Stimulated activated memory B cell treated with anti-CD40 and anti-IgM and Interleukin-4, amounts not matched to agents 10 μg/mL and 1 μg/mL and 100 μg/mL, for 72 hours (primary cell): ENCODE results near the gene ZFPM1.
A peak's percentile ranks its signal among the peaks of the same experiment; 100 is the strongest.

Source experiments
- ATAC-seq: fragments of 150-1000 bp; cut with Tn5 transposase; 2 replicates; pipeline ENCODE4 v1.10.0; 2021
- H3K27ac Mint-ChIP-seq: one replicate; pipeline ENCODE4 v1.8.0; 2022; ENCODE audit warnings: mild to moderate bottlenecking, mixed read lengths
- H3K27me3 Mint-ChIP-seq: one replicate; pipeline ENCODE4 v1.8.0; 2022; ENCODE audit warnings: mixed read lengths
- H3K36me3 Mint-ChIP-seq: one replicate; pipeline ENCODE4 v1.8.0; 2022; ENCODE audit warnings: mixed read lengths
- H3K4me1 Mint-ChIP-seq: one replicate; pipeline ENCODE4 v1.8.0; 2022; ENCODE audit warnings: mixed read lengths
- H3K4me3 Mint-ChIP-seq: one replicate; pipeline ENCODE4 v1.8.0; 2022; ENCODE audit warnings: mild to moderate bottlenecking, moderate library complexity, mixed read lengths
- H3K9me3 Mint-ChIP-seq: one replicate; pipeline ENCODE4 v1.8.0; 2022; ENCODE audit warnings: mixed read lengths

The ZFPM1 gene

DNA sequence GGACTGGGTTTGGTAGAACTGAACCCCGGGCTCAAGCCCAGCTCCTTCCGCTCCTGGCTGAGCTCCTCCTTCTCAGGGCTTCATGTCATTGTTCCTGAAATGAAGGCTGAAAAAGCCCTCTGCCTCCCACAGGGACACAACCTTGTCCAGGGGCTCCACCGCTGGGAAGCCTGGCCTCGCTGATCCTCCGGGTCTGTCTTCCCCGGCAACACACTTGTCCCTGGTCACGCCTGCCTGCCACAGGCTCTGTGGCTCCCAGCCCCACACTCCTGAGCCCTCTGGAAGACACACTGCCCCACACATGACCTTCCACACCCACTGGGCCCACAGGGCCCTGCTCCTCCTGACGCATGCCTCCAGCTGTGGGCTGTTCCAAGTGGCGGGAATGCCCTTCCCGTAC is 99.1 kb downstream of the ZFPM1 start:
- Mint-ChIP-seq H3K27ac (peak overlapping the region; percentile 13), H3K36me3 (peaks cover 5% of the 10 kb centered on the region), H3K4me1 (peaks cover 21% of the 10 kb centered on the region), H3K9me3 (peaks cover 3% of the 10 kb centered on the region), H3K4me3 (no peak overlapping the region), H3K27me3 (peaks cover 29% of the 10 kb centered on the region)
- no peak for ATAC-seq

DNA sequence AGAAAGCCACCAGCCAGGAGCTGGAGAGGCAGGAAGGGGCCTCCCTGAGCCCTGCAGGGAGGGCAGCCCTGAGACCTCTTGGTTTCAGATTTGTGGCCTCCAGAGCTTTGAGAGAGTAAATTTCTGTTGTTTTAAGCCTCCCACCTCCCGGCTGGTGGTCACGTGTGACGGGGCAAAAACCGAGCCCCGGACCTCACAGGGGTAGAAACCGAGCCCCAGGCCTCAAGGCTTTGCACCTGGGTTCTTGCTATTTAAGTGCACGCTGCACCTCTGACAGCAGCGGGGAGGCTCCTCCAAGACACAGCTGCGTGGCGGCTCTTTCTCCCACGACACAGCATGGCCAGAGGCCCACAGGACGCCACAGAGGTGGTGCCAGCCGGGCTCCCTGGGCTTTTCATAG is 99.7 kb downstream of the ZFPM1 start:
- Mint-ChIP-seq H3K4me1 (peaks cover 20% of the 10 kb centered on the region), H3K27me3 (peaks cover 34% of the 10 kb centered on the region)
- ATAC-seq, result no peak

DNA sequence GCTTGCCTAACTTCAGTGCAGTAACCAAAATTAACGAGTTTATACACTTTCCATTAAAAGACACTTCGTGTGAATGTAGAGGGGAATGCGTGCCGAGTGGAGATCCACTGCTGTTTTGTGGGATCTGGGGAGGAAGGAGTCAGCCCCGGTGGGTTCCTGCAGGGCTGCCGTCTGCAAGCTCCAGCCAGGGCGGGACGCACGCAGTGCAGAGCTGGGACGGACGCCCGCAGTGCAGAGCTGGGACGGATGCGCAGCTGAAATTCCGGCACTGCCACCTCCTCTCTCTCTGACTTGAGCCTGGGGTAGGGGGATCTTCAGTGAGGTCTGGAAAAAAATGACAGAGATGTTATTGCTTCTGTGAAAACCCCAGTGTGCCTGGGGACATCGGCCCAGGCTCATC is 100.7 kb downstream of the ZFPM1 start:
- Mint-ChIP-seq H3K27ac (no peak overlapping the region), H3K27me3 (peaks cover 36% of the 10 kb centered on the region)

More for the DNA sequence above, 99.7 kb downstream of the ZFPM1 start:
- H3K4me3 Mint-ChIP-seq, result no peak overlapping the region
- peaks cover 5% of the 10 kb centered on the region for H3K36me3 Mint-ChIP-seq
- no peak overlapping the region for H3K27ac Mint-ChIP-seq
- H3K9me3 Mint-ChIP-seq, result peaks cover 3% of the 10 kb centered on the region

DNA sequence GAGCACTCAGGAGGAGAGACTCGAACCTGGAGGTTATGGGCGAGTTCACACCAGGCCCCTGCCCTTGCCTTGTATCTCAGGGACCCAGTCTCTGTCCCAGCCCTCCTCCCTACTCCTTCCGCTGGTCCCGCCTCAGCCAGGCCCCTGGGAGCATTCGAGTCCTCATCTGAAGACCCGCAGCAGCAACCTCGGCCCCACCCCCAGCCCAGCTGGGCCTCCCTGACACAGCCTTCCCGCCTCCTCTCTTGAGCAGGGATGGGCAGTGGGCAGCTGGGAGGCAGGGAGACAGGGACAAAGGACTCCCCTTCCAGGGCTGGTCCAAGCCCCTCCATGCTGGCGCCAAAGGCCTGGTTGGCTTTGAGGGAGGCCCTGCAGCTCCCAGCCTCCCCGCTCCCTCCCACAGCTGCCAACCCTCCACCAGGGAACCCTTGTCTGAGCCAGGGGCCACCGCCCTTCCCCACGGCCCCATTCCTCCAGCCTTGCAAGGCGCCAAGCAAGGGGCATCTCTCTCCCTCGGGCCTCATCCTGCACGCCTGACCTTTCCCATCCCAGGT is 101.7 kb downstream of the ZFPM1 start:
- Mint-ChIP-seq H3K36me3 (peaks cover 5% of the 10 kb centered on the region), H3K27ac (no peak overlapping the region), H3K9me3 (peaks cover 3% of the 10 kb centered on the region), H3K27me3 (peaks cover 45% of the 10 kb centered on the region), H3K4me3 (no peak overlapping the region), H3K4me1 (peaks cover 9% of the 10 kb centered on the region)
- no peak for ATAC-seq

More for the DNA sequence above, 100.7 kb downstream of the ZFPM1 start:
- Mint-ChIP-seq H3K36me3 (peaks cover 5% of the 10 kb centered on the region), H3K4me1 (peaks cover 13% of the 10 kb centered on the region), H3K9me3 (peaks cover 3% of the 10 kb centered on the region), H3K4me3 (no peak overlapping the region)
- ATAC-seq, result no peak

DNA sequence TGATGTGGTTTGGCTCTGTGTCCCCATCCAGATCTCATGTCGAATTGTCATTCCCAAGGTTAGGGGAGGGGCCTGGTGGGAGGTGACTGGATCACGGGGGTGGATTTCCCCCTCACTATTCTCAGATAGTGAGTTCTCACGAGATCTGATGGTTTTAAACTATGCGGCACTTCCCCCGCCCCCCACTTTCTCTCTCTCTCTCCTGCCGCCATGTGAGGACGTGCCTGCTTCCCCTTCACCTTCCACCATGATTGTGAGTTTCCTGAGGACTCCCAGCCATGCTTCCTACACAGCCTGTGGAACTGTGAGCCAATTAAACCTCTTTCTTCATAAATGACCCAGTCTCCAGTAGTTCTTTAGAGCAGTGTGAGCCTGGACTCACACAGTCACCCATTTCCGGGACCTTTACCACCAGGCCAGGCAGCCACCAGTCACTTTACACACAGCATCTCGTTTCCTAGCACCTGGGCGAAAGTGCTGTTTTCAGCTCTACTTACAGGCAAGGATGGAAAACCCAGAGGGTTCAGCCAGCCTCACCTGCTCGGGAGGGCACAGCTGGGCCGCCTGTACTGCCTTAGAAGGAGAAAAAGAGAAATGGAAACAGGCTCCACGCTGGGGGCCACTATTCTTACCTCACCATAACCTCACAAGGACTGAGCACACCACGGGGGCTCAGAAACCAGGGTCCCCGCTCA is 103.4 kb downstream of the ZFPM1 start:
- Mint-ChIP-seq H3K4me1 (no peaks in the 10 kb centered on the region), H3K27ac (no peak overlapping the region), H3K27me3 (peaks cover 53% of the 10 kb centered on the region), H3K4me3 (no peak overlapping the region), H3K9me3 (peaks cover 3% of the 10 kb centered on the region), H3K36me3 (peaks cover 5% of the 10 kb centered on the region)
- ATAC-seq, result no peak

DNA sequence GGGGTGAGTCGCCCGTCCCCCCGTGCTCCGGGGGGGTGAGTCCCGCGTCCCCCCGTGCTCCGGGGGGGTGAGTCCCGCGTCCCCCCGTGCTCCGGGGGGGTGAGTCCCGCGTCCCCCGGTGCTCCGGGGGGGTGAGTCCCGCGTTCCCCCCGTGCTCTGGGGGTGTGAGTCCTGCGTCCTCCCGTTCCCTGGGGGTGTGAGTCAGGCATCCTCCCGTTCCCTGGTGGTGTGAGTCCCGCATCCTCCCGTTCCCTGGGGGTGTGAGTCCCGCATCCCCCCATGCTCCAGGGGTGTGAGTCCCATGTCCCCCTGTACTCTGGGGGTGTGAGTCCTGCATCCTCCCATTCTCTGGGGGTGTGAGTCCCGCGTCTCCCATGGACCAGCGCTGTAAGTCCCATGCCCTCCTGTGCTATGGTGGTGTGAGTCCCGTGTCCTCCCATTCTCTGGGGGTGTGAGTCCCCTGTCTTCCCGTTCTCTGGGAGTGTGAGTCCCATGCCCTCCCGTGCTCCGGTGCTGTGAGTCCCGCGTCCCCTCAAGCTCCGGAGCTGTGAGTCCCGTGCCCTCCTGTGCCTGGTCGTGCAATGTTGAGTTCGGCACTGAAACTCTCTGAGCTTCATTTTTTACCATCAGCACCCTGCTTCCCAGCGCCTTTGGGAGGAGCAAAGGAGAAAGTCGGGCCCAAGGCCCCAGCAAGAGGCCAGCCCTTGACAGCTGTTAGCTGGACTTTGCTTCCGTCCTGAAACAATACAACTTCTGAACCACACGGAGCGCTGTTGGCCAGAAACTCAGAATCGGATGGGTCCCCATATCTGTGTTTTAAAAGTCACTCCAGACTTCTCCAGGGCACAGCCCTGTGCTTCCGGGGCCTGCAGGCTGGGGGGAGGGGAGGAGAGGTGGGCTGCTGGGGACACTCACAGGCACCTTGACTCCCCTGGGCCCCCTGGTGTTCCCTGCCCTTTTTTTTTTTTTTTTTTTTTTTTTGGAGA is 105.7 kb downstream of the ZFPM1 start:
- ATAC-seq, result peak; percentile 52
- Mint-ChIP-seq H3K4me3 (no peak overlapping the region), H3K9me3 (peaks cover 3% of the 10 kb centered on the region), H3K36me3 (peaks cover 5% of the 10 kb centered on the region), H3K27me3 (peaks cover 53% of the 10 kb centered on the region), H3K27ac (no peak overlapping the region), H3K4me1 (peaks cover 6% of the 10 kb centered on the region)

DNA sequence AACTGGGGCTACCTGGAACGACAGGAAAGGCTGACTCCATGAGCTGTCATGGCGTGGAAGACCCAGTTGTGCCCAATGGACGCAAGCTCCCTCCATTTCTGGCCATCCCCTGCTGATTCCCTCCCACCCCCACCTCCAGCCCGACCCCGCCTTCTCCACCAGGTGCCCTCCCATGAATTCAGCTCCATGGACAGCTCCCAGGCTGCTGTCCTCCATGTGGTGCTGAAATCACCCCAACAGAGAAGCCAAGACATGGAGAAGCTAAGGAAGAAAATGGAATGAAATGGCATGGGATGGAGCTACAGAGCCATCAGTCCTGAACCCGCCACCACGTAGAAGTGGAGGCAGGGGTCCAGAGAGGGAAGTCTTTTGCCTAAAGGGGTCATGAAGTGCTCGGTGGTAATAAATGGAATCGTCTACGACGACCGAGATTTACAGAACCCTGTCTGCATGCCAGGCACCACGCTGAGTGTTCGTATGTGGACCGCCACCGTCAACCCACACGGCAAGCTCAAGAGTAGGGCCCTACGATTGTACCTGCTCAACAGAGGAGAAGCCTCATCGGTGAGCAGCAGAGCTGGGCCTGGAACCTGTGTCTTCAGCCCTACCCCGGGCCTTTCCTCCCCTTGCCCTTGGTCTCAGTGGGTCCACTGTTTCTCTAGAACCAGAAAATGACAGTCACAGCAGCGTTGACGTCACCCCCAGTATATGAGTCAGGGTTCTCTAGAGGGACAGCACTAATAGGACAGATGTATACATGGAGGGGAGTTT is 107.8 kb downstream of the ZFPM1 start:
- Mint-ChIP-seq H3K27ac (no peak overlapping the region), H3K4me3 (no peak overlapping the region), H3K36me3 (peaks cover 5% of the 10 kb centered on the region), H3K4me1 (peaks cover 6% of the 10 kb centered on the region), H3K9me3 (peaks cover 3% of the 10 kb centered on the region), H3K27me3 (peaks cover 37% of the 10 kb centered on the region)
- no peak for ATAC-seq

DNA sequence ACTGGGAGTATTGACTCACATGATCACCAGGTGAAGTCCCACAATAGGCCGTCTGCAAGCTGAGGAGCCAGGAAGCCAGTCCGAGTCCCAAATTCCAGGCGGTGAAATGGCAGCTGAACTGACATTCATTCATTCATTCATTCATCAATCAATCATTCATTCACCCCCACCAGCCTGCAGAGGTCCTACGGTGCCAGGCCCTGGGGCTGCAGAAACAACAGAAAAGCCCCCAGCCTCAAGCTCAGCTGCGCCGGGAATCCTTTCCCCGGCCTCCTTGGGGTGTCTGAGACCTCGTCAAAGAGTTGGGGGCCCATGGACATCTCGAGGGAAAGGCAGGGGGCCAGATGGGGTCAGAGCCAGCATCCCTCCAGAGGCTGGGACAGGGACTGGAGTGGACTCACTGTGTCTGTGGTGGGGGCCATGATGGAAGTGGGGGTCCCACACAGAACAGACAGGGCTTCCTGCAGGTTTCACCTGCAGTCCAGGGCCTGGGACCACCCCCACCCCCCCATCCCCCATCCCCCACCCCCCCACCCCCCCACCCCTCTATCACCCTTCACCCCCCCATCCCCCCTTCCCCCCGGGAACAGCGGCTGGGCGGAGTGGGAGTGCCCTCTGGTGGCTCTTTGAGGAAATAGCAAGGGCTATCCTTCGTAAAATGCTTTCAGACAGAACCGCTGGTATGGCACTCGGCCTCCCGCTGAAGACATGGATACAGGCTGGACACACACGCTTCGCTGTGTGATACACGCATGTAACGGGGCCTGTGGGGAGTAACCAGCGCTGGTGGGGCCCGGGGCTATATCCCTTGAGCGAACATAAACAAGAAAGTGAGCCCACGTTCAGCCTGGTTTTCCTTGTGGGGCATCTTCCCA is 108.6 kb downstream of the ZFPM1 start:
- H3K27me3 Mint-ChIP-seq, result peaks cover 28% of the 10 kb centered on the region
- ATAC-seq, result peak; percentile 32
- peaks cover 13% of the 10 kb centered on the region for H3K4me1 Mint-ChIP-seq
- no peaks in the 10 kb centered on the region for H3K9me3 Mint-ChIP-seq
- H3K36me3 Mint-ChIP-seq, result no peaks in the 10 kb centered on the region
- H3K27ac Mint-ChIP-seq, result no peak overlapping the region
- H3K4me3 Mint-ChIP-seq, result no peak overlapping the region

DNA sequence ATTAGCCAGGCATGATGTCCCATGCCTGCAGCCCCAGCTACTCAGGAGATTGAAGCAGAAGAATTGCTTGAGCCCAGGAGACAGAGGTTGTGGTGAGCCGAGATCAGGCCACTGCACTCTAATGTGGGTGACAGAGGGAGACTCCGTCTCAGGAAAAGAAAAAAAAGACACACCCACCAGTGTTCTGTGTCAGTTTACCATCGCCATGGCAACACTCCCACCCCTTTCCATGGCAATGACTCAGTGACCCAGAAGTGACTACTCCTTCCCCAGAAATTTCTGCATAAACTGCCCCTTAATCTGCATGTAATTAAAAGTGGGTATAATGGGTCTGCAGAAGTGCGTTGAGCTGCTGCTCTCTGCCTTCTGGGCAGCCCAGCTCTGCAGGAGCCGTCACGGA is 113.1 kb downstream of the ZFPM1 start:
- no peaks in the 10 kb centered on the region for H3K9me3 Mint-ChIP-seq
- no peak overlapping the region for H3K4me3 Mint-ChIP-seq
- H3K36me3 Mint-ChIP-seq, result no peaks in the 10 kb centered on the region
- no peak for ATAC-seq
- H3K27ac Mint-ChIP-seq, result no peak overlapping the region
- H3K4me1 Mint-ChIP-seq, result peaks cover 26% of the 10 kb centered on the region
- no peaks in the 10 kb centered on the region for H3K27me3 Mint-ChIP-seq

DNA sequence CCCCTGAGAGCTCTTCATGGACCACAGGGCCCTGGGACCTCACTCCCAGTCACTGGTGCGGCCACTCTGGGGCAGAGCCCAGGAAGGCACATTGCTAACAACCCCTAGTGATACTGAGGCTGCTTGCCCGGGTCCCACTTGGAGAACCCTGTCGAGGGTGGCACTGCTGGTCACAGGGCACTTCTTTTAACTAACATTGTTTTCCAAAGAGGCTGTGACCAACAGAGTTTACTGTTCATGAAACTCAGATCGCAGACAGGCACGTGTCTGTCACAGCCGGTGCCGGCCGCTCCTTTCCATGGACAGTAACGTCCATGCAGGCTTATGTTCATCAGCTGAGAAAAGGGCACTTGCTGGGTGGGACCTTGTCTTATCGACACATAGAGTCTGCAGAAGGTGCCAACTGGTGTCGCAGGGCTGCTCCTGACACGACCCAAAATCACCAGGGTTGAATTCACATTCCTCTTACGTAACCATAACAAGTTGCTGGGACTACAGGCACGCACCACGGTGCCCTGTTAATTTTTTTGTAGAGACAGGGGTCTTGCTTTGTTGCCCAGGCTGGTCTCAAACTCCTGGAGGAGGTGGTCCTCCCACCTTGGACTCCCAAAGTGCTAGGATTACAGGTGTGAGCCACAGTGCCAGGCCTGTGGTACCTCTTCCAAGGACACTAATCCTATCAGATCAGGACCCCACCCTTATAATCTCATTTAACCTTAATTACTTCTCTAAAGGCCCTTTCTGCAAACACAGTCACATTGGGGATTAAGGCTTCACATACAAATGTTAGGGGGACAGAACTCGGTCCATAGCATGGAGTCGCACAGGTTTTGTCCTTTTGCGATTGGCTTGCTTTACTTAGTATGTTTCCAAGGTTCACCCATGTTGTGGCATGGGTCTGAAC is 115.9 kb downstream of the ZFPM1 start:
- peaks cover 43% of the 10 kb centered on the region for H3K4me1 Mint-ChIP-seq
- no peaks in the 10 kb centered on the region for H3K27me3 Mint-ChIP-seq
- H3K36me3 Mint-ChIP-seq, result peaks cover 5% of the 10 kb centered on the region
- H3K27ac Mint-ChIP-seq, result peak overlapping the region; percentile 82
- peak overlapping the region; percentile 87 for H3K4me3 Mint-ChIP-seq
- ATAC-seq, result no peak
- no peaks in the 10 kb centered on the region for H3K9me3 Mint-ChIP-seq

DNA sequence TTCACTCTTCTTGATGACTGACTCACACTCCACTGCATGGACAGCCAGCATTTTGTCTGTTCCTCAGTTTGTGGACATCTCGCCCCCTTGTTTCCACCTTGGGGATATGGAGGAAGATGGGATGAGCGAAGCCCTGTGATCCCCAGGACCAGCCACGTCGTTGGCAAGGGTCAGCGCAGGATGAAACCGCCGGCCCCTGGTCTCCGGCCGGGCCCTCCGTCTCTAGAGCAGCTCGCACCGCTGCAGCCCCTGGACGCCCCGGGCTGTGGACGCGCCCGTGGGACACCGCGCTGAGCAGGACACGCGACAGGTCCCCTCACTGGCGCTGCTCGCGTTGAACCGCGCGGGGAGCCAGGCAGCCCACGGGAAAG is 116.5 kb downstream of the ZFPM1 start:
- peak; percentile 45 for ATAC-seq
- peak overlapping the region; percentile 82 for H3K27ac Mint-ChIP-seq
- H3K4me3 Mint-ChIP-seq, result peak overlapping the region; percentile 87
- H3K36me3 Mint-ChIP-seq, result peaks cover 6% of the 10 kb centered on the region
- no peaks in the 10 kb centered on the region for H3K27me3 Mint-ChIP-seq
- peaks cover 45% of the 10 kb centered on the region for H3K4me1 Mint-ChIP-seq
- no peaks in the 10 kb centered on the region for H3K9me3 Mint-ChIP-seq

DNA sequence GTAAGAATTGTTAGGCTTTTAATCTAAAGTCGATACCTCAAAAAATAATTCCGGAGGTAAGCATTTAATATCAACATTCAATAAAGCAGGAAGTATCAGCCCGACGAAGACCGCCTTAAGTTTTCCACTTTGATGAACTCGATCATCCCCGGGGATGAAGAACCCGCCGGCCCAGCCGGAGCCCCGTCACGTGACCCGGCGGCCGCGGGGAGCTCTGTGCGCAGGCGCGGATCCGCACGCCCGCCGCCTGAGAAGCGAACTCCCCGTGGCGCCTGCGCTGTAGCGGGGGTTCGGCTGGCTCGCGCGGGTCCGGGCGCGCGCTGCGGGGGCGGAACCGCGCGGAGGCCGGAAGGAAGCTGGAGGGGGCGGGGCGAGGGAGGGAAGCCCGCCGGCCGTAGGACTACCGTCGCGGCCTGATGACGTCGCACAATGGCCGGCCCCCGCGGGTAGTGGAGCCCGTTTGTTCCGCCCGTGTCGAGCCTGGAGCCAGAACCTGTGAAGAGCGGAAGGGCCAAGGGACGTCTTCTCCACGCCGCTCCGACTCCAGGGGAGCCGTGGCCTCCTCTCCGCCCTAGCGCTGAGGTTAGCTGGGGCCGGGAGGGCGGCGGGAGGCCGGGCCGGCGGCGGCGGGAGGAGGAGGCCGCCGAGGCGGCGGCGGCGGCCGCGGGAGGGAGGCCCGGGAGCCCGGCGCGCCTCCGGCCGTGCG is 117.1 kb downstream of the ZFPM1 start, which contains the start of gene ZC3H18:
TSS of gene ZC3H18 (plus strand) at position 419 of the 706 bp plus-strand sequence. CDS start 6,721 bp downstream, outside the sequence.
- peaks cover 45% of the 10 kb centered on the region for H3K4me1 Mint-ChIP-seq
- peak within 1 kb of the TSS; percentile 82 for H3K27ac Mint-ChIP-seq
- no peaks in the 10 kb centered on the region for H3K9me3 Mint-ChIP-seq
- peaks cover 6% of the 10 kb centered on the region for H3K36me3 Mint-ChIP-seq
- peak; percentile 87 for ATAC-seq
- H3K27me3 Mint-ChIP-seq, result no peaks in the 10 kb centered on the region
- H3K4me3 Mint-ChIP-seq, result peak within 1 kb of the TSS; percentile 87

DNA sequence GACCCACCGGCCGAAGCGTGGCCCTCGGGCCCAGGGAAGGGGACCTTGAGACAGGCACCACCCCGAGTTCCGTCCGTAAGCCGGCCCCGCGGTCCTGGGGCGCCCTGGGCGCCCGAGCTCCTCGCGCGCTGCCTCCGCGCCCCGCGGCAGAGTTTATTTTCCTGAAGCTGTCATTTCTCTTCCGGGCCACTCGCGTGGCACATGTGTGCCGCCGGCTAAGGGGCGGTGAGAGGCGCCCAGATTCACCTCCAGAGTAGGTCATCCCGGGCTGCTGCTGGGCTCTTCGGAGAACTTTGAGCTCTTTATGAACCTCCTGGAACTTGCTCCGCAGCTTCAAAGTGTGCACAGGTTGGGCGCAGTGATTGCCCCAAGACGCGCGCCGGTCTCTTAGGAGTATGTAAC is 117.6 kb downstream of the ZFPM1 start:
- H3K9me3 Mint-ChIP-seq, result no peaks in the 10 kb centered on the region
- peaks cover 45% of the 10 kb centered on the region for H3K4me1 Mint-ChIP-seq
- peaks cover 6% of the 10 kb centered on the region for H3K36me3 Mint-ChIP-seq

More for the DNA sequence above, 117.6 kb downstream of the ZFPM1 start:
- peak overlapping the region; percentile 82 for H3K27ac Mint-ChIP-seq
- H3K27me3 Mint-ChIP-seq, result no peaks in the 10 kb centered on the region
- H3K4me3 Mint-ChIP-seq, result peak overlapping the region; percentile 78
- ATAC-seq, result no peak
